Transverse colon (tissue), 4 donors: Measurements from ENCODE around the gene NCKAP5. TPM values are rescaled to one million over a fixed set of nuclear protein-coding genes. Genes with fewer than 3 reads are reported as not detected.

Source experiments
- DNase-seq: peaks from one replicate; pipeline ENCODE4 v3.0.0-alpha.2; 2019
- H3K27ac ChIP-seq, 4 donors: fragments of 200-600 bp; sonication (generic); 2 replicates each; pipeline ENCODE4 v1.5.1; 2016 to 2018; ENCODE audit warnings: inconsistent platforms in 4 of 4
- H3K27me3 ChIP-seq: fragments of 200-600 bp; sonication (generic); 2 replicates; pipeline ENCODE4 v1.5.1; 2017; ENCODE audit warnings: inconsistent platforms
- H3K36me3 ChIP-seq, 4 donors: fragments of 200-600 bp; sonication (generic); 2 replicates each; pipeline ENCODE4 v1.5.1; 2017 to 2019; ENCODE audit warnings: inconsistent platforms in 4 of 4
- H3K4me1 ChIP-seq, 4 donors: fragments of 200-600 bp; sonication (generic); 2 replicates each; pipeline ENCODE4 v1.5.1; 2017 to 2020; ENCODE audit warnings: inconsistent platforms in 4 of 4
- H3K4me3 ChIP-seq, 4 donors: fragments of 200-600 bp; sonication (generic); 1 replicate in 1 of 4; 2 replicates in 3 of 4; pipeline versions ENCODE4 v1.5.1 to v1.6.1; 2017 to 2019; ENCODE audit warnings: inconsistent platforms in 4 of 4
- H3K9me3 ChIP-seq, 2 donors: fragments of 200-600 bp; sonication (generic); 2 replicates each; pipeline ENCODE4 v1.5.1; 2017 to 2019; ENCODE audit warnings: inconsistent platforms in 2 of 2
- EP300 ChIP-seq: sonication (generic); formaldehyde crosslinking; IDR thresholded peaks from one replicate; pipeline ENCODE4 v1.6.1; 2017; ENCODE audit warnings: antibody characterized with exemption, low read depth
- POLR2A ChIP-seq: fragments of 450-650 bp; IDR thresholded peaks from one replicate; pipeline ENCODE4 v1.6.1; 2016; ENCODE audit warnings: antibody characterized with exemption, mild to moderate bottlenecking, moderate library complexity
- POLR2AphosphoS5 ChIP-seq, 3 donors: sonication (generic); formaldehyde crosslinking; IDR thresholded peaks; one replicate each; pipeline ENCODE4 v1.6.1; 2016; ENCODE audit warnings: antibody characterized with exemption in 3 of 3
- WGBS, 2 donors: methylation state at CpG; one replicate each; pipeline ENCODE4 v1.1.5; 2018; ENCODE audit warnings: low coverage in 1 of 2; 5-methylcytosine and 5-hydroxymethylcytosine counted together
- in situ Hi-C, 4 donors: fragments of 200-750 bp; cut with MboI; loops; one replicate each; pipeline versions ENCODE4 v1.15.0 to v1.15.1; 2017; ENCODE audit warnings: low sequenced_read_pairs in 3 of 4, low pct_ligation_motif_present in 1 of 4, low pct_unique_long_range_greater_than_20kb in 1 of 4
- intact Hi-C: fragments of 100-400 bp; cut with DNase I; formaldehyde crosslinking; loops from one replicate; pipeline ENCODE4 v1.15.1; 2023; ENCODE audit warnings: low total_unique reads
- total RNA-seq, 4 donors: library from RNA; depleted of rRNA; stranded (reverse); fragments of >200 nt; gene quantifications; one replicate each; pipeline ENCODE4 v1.1.0, GENCODE V29; 2016
- TF ChIP-seq, protein P1 (sequence below), 5 experiments: fragments of 200-600 bp in 3 of 5; fragments of 450-650 bp in 2 of 5; sonication (generic) in 3 of 5; IDR thresholded peaks; 1 replicate in 2 of 5; 2 replicates in 3 of 5; pipeline ENCODE4 v1.5.1; 2016 to 2017; ENCODE audit warnings: antibody characterized with exemption in 5 of 5, inconsistent platforms in 3 of 5, mild to moderate bottlenecking in 2 of 5, moderate library complexity in 1 of 5

NCKAP5 gene
- total RNA-seq, 4 donors from 2014 or later = 1.1 to 10.9 (median 5.0) TPM

DNA sequence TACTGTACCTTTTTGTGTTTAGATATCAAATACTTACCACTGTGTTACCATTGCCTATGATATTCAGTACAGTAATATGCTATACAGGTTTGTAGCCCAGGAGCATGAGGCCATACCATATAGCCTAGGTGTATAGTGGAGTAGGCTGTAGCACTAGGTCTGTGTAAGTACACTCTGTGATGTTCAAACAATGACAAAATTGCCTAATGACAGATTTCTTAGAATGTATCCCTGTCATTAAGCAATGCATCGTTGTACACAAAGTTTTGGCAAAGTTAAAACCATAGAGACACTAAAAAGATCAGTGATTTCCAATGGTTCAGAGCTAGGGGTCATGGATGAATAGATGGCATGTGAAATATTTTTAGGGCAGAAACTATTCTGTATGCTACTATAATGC, 415.5 kb downstream of the NCKAP5 start:
- 50 to 71% methylated on average over 1 of the region's 1 CpG for WGBS, 2 donors
- in situ Hi-C loops = loop anchor here in 2 of 4 donors (25.0 kb wide), 3 partner anchors 490 to 890 kb away; partner anchors contain the start of gene LYPD1 (in 1 of the 2)
- no peak for TF ChIP-seq EP300
- TF ChIP-seq, protein P1, sequence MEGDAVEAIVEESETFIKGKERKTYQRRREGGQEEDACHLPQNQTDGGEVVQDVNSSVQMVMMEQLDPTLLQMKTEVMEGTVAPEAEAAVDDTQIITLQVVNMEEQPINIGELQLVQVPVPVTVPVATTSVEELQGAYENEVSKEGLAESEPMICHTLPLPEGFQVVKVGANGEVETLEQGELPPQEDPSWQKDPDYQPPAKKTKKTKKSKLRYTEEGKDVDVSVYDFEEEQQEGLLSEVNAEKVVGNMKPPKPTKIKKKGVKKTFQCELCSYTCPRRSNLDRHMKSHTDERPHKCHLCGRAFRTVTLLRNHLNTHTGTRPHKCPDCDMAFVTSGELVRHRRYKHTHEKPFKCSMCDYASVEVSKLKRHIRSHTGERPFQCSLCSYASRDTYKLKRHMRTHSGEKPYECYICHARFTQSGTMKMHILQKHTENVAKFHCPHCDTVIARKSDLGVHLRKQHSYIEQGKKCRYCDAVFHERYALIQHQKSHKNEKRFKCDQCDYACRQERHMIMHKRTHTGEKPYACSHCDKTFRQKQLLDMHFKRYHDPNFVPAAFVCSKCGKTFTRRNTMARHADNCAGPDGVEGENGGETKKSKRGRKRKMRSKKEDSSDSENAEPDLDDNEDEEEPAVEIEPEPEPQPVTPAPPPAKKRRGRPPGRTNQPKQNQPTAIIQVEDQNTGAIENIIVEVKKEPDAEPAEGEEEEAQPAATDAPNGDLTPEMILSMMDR (IDR thresholded peaks at IDR 0.05) = no peak
- no peak for TF ChIP-seq POLR2AphosphoS5 (IDR thresholded peaks at IDR 0.05)
- no peak for TF ChIP-seq POLR2A

DNA sequence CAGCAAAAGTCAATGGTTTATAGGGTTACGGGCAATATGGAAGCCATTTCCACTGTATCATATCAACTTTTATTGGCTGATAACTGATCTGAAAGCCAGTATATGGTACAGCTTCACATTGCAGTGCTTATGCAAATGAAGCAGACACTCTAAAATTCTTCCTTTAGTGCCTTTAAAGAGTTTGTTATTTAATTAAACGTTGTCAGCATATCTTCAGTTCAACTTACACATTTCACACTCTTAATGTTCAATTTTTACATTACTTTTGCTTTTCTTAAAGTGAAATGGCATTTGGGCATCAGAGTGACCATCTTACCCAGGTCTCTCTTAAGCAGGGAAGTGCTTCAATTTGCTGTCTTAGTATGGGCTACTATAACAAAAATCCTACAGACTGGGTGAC, 420.1 kb downstream of the NCKAP5 start:
- Histone ChIP-seq H3K4me3 (no peak overlapping the region), H3K27me3 (no peaks in the 10 kb centered on the region), H3K27ac (no peak overlapping the region), H3K36me3 (no peaks in the 10 kb centered on the region), H3K9me3 (no peaks in the 10 kb centered on the region), H3K4me1 (no peaks in the 10 kb centered on the region)
- 68 to 80% methylated on average over 1 to 2 of the region's 2 CpGs for WGBS, 2 donors
- no peak for DNase-seq
- TF ChIP-seq POLR2A = no peak
- no peak for TF ChIP-seq EP300
- TF ChIP-seq, protein P1 (IDR thresholded peaks at IDR 0.05) = no peak
- no peak for TF ChIP-seq POLR2AphosphoS5 (IDR thresholded peaks at IDR 0.05)
- intact Hi-C loops = no loop called here
- in situ Hi-C loops = no loop called here

More for the DNA sequence above, 415.5 kb downstream of the NCKAP5 start:
- no peaks in the 10 kb centered on the region for H3K36me3 ChIP-seq
- H3K27me3 ChIP-seq = no peaks in the 10 kb centered on the region
- H3K4me1 ChIP-seq = no peaks in the 10 kb centered on the region
- H3K9me3 ChIP-seq = no peaks in the 10 kb centered on the region
- no peak for DNase-seq
- no peak overlapping the region for H3K27ac ChIP-seq
- H3K4me3 ChIP-seq = no peak overlapping the region
- intact Hi-C loops = loop anchor here (2.0 kb wide), 1 partner anchor 40 kb away; no protein-coding TSS in a partner anchor

DNA sequence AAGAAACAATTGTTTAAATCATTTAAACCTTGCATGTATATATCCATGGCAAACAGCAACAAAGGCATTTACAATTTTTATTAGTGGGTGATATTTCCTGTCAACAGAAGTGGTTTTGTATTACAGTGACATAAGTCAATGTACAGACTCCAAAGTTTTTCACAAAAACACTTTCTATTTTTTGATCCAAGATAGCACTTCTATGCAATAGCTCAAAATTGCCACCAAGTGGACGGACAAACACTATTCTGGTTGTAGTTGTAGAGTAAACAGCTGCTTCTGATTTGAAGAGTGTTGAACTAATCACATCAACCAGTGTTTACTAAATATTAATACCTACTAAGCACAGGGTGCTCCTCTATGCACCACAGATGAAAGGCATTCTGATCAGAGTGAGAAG, 421.4 kb downstream of the NCKAP5 start:
- intact Hi-C loops (no loop called here), in situ Hi-C loops (no loop called here)
- Histone ChIP-seq H3K27ac (no peak overlapping the region), H3K4me3 (no peak overlapping the region), H3K4me1 (no peaks in the 10 kb centered on the region), H3K9me3 (no peaks in the 10 kb centered on the region), H3K27me3 (no peaks in the 10 kb centered on the region), H3K36me3 (no peaks in the 10 kb centered on the region)
- TF ChIP-seq, protein P1 (IDR thresholded peaks at IDR 0.05) = no peak
- TF ChIP-seq POLR2A = no peak
- TF ChIP-seq EP300 = no peak
- TF ChIP-seq POLR2AphosphoS5 (IDR thresholded peaks at IDR 0.05) = no peak
- 33 to 63% methylated on average over 1 of the region's 1 CpG for WGBS, 2 donors
- DNase-seq = no peak

DNA sequence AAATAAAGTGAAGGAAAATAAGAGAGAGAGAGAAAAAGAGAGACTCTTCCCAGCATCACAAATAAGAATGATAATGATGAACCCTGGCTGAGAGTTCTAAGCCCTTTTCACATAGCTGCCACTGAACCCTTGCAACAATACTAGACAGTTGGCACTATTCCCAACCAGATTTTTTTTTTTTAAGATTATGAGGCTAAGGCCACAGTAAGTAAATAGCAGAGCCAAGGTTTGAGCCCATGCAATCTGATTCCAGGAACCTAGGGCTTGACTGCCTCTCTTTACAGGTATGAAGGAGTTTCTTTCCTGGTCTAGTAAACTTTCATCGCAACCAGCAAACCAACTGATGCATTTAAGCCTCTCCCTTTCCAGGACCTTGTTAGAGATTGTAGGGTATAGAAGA, 424.6 kb downstream of the NCKAP5 start:
- no peaks in the 10 kb centered on the region for H3K9me3 ChIP-seq
- no peak overlapping the region for H3K27ac ChIP-seq
- intact Hi-C loops = no loop called here

More for the DNA sequence above, 424.6 kb downstream of the NCKAP5 start:
- no peaks in the 10 kb centered on the region for H3K4me1 ChIP-seq
- in situ Hi-C loops = no loop called here
- WGBS, 2 donors = 94% methylated on average over 1 of the region's 1 CpG; no CpG with 5 or more reads in 1 of the 2 donors
- no peak for DNase-seq
- H3K27me3 ChIP-seq = no peaks in the 10 kb centered on the region
- H3K36me3 ChIP-seq = no peaks in the 10 kb centered on the region
- H3K4me3 ChIP-seq = no peak overlapping the region
- TF ChIP-seq POLR2AphosphoS5 (IDR thresholded peaks at IDR 0.05) (no peak), EP300 (no peak), POLR2A (no peak)
- TF ChIP-seq, protein P1 (IDR thresholded peaks at IDR 0.05) = no peak
